T1000 (cell line): ENCODE measurements around the gene HOXA9.

Experiments used
- DNase-seq: peaks from one replicate; lab custom pipeline; 2025; ENCODE audit warnings: mixed read lengths; lab: John Stamatoyannopoulos, UW

HOXA9 gene

DNA sequence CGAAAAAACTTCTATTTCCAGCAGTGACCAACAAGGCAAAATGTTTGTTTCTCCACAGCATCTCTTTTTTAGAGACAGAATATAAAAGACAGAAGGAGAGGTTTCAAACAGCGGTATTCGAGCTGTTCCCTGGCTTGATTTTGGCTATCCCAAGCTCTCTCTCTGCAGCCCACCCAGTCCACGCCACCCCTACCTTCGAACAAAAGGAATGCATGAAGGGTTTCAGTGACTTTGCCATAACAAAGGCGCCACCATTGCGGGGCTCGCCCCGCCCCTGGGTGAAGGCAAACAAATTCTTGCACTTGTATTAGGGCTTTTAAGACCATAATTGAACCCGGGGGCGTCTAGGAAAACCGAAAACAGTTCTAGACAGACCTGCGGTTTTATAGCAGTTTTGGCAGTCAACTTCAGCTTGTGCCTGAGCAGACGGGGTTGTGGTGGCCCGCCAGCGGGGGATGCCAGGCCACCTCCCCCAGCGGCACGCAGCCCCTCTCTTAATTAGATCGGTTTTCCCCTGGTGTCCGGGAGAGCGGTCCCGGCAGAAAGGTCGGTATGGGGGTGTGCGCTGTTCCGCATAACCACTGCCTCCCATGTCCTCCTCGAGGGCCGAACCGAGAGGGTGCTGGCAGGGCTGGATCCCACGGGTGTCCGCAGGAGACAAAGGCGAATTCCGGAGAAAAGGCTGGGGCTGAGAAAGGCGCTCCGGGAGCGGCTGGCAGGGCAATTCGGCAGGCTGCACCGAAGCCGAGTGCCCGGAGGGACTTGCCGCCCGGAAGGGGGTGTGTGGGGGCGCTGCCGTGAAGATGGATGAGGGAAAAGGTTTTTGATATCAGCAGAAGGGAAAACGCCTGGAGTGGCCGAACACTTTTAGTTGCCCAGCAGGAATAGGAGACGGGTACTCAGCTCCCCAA lies 22.4 kb upstream of the HOXA9 start:
- DNase-seq, result no peak

DNA sequence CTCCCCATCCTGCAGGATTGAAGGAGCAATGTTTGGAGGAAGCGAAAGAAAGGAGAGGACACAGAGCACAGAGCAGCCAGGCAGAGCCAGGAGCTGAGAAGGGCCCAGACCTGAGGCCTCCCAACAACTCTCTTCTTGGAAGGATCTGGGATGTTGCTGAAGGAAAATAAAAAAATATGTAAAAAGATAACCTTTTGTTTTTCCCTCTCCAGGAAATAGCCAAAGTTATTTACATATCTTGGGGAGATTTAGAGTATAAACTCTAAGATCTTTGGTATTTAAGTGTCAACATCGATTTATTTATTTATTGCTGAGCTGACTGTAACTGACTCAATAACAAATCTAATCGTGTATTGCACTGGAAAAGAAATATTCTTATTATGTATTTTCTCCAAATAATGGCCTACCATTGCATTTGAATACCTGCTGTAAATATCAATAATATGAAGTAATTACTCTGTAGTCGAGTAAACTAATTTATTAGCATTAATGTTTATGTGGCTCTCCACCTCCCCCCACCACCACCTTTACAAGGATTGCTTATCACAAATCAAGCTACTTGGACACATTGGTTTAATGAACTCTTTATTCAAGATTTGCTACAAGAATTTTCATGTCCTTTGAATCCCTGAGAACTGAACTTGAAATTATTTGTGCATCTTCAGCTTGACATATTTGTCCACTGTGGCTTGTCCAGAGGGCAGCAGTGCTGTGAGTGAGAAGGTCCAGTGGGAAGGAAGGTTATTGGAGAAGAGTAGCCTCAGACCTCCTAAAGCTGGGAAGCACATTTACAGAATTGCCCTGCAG lies 21.5 kb upstream of the HOXA9 start:
- no peak for DNase-seq

DNA sequence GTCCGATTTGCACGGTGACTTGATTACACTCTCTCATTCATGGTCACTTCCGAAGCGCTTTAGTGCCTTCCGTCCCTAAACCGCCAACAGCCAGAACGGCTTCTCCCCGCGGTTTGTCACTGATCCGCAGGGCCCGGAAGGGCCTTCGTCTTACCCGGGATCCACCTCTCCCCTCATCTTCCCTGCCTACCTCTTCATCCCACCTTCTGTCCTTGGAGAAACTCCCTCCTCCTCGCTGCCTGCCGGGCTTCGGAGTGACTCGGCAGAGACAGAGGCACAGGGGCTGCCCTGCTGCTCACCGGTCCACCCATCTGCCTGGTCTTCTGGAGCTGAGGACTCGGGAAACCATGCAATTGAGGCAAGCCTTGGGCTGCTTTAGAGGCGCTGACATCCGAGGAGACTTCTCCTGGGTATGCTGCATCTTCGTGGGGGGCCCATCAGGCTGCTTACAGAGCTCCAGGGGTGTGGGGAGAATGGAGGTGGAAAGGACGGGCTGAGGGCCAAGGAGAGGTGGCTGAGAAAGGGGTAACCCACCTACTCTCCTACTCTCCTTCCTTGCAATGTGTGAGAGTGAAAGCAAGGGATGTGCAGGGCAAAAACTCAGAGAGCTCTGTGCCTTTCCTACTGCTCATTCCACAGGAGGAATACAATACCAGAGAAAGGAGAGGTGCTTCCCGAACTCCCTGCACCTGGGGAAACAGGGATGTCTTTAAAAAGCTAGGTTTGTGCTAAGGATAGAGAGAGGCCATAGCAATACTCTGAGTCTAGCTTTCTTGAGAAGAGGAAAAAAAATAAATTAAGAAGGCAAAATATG lies 20.7 kb upstream of the HOXA9 start:
- DNase-seq, result no peak

DNA sequence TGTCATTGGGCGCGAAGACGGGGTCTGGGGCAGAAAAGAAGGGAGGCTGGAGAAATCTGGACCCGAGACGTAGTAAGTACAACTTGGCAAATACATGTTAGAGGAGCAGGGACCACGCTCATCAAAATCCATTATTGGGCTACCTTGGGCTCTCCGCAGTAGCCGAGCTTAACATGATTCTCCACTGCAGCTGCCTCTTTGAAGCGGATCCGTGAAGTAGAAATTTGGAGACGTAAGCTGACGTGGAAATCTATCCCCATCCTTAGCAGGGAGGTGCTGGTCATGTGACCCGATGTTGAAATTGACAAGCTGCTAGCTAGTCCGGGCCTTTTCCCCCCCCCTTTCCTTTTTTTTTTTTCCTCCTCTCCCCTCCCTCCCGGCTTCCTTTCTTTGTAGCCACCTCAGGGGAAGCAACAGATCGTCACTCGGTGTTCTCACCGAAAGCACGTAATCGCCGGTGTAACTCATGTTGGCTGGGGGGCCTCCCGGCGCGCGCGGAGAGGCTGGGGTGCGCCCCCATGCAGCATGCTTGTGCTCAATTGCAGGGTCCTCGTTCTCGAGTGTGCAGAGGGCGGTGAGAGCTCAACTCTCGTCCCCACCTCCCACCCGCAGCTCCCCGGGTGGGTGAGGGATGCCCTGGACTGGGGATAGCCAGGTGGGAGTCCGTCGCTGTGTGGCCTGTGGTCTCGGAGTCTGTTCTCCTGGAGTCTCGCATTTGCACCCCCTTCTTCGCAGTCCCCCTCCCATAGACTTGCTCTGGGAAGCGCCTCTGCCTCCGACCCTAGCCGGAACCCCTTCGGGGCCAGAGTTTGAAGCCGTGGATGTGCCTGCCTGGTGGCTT lies 19.9 kb upstream of the HOXA9 start, which contains the start of gene HOXA11:
TSS of gene HOXA11 (minus strand) at position 220 of the 841 bp plus-strand sequence. CDS start at position 132, 88 bp downstream.
- DNase-seq, result no peak

DNA sequence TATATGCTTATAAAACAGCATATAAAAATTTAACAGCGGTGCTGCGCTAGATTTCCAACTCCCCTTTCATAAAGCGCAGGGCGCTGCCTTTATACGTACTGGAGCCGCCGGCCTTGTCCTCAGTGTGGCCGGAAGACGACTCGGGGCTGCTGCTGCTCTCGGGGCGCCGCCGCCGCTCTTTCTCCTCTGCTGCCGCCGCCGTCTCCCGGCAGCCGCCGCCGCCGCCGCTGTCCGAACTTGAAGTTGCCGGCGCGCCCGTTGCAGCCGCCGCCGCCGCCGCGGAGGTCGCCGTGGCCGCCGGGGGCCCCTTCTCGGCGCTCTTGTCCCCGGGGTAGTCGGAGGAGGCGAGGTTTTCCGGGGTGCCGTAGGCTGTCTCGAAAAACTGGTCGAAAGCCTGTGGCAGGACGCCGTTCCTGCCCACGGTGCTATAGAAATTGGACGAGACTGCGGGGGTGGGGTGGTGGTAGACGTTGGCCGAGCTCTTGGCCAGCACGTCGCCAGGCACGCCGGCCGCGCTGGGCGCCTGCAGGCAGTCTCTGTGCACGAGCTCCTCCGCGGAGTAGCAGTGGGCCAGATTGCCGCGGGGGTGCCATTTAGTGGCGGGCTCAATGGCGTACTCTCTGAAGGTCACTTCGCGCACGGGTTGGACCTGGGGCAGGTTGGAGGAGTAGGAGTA lies 19.1 kb upstream of the HOXA9 start:
- DNase-seq, result no peak

DNA sequence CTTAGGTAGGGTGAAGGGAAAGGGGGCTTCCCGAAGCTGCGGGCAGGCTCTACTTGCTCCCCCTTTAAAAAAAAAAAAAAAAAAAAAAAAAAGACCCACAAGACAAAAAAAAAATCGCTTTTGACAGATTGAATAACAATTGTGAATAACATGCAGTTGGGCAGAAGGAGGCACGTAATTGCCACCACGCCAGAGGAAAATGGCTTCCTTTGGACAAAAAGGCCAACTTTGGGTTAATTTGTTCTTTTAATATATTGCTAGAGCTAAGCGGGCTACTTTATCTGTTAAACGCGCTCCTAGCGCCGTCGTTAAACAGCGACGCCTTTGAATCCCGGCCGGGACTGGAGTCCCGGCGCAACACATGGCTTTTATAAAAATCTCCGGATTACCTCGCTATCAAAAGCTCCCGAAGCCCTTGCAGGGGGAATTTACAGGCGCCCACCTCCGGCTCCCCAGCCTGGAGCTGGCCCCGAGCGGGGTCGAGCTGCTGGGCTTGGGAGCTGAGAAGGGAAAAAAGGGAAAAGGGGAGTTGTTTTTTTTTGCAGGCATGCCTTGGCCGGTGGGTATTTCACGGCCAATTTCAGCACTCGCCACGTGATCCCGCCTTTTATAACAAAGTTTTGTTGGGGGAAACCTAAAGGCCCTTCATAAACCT lies 18.5 kb upstream of the HOXA9 start:
- DNase-seq, result no peak

DNA sequence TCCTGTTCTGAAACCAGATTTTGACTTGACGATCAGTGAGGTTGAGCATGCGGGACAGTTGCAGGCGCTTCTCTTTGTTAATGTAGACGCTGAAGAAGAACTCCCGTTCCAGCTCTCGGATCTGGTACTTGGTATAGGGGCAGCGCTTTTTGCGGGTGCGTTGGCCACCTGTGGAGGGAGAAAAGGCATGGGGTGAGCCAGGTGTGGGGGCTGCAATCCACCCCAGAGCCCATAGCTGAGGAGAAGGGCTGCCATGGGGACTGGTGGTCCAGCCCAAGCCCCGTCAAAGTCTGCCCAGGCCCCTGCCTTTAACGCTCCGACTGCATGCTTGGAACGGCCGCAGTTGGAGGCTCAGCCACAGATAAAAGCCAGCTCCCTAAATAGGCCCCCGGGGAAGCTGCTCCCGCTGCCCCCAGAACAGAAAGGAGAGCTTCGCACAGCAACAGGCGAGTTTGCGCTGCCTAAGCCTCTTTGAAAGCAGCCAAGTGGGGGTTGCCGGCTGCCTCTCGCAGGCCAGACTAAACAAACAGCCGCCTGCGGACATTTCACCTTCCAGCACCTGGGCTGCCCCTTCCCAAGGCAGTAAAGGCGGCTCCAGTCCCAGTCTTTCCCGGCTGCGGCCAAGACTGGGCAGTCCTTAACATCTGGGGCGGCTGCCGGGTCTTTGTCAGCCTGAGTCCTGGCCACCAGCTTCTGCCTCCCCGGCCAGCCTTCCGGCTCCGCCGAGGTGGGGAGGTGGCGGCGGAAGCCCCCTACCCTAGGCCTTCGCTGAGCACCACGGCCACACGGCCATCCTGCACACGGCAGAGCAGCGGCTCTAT lies 17.7 kb upstream of the HOXA9 start:
- no peak for DNase-seq

DNA sequence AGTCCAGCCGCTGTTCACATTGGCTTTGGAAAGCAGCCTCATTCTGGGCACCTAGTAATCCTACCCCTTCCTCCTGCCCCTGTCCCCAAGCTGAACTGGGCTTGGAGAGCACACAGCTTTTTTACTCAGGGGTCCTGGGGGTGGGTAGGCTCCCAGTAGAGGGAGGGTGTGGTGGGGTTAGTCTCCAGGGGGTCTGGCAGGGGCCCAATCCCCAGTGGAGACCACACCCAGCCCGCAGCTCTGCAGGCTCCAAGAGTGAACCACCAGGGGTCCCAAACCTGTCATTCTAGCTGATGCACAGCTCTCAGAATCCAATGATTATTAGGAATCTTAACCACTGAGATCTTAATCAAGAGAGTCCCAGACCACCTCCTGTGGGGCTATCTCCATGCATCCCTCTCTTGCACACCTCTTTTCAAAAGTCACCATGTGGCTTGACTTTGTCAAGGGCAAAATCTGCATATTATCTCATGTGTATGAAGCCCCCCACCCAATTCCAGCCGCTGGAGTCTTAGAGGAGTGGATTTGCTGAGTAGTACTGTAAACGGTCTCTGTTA lies 17.0 kb upstream of the HOXA9 start:
- DNase-seq, result no peak

DNA sequence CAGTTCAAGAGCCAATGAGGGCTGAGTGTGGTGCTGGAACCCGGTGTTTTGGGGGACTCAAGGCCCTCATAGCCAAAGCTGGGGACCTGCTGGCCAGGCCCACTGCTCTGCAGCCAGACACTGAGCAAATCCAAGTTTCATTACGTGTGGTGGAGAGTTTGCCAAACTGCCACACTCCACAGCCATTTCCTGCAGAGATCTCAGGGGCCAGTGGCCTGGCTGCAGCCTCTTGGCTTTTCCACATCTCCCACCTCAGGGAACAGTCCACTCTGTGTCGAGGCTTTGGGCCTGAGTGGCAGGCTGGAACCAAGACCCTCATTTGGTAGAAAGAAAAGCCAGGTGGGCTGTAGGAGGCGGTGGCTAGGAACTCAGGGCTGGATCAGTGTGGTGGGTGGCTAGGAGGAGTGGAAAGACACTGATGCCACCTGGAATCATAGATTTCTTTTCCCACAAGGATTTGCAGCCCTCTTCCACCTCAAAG lies 16.5 kb upstream of the HOXA9 start:
- DNase-seq, result no peak

DNA sequence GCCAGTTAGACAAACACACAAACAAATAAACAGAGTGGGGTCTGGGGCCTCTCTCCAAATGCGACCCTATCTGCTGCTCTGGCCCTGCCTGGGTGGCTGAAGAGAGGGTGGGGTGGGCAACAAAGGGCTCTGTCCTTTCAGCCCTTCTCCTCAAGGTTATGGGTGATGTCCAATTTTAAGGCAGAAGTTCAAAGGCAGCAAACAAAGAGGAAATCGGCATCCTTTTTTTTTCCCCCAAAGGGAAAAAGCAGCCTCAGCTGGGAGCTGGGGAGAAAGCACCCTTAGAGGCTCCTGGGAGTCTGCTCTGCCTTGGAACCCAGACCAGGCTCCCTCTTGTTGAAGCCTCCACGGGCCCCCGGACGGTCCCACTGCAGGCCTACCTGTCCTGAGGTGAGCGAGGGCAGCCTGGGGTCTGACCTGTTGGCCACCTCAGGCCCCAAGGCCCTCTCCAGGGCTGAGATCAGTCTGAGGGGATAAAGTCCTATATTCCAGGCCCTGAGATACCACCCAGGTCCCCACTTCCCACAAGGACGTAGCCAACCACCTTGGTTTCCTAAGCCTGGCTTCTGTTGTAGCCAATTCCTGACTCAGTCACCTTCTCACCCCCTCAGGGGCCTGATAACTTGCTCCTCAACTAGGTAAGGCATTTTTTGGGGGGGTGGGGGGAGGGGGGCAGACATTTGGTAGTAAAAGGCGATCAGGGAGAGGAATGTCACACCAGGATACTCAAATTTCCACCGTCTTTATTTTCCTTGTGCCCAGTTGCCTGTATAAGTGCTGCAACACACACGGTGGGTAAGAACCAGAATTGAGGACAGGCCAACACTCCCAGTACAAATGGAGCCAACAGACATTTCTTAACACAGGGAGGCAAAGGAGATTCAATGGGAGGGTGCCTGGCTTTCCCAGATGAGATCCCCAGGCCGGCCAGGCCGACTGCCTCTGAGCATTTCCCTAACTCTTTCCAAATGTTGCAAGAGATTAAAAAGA lies 15.4 kb upstream of the HOXA9 start:
- no peak for DNase-seq

DNA sequence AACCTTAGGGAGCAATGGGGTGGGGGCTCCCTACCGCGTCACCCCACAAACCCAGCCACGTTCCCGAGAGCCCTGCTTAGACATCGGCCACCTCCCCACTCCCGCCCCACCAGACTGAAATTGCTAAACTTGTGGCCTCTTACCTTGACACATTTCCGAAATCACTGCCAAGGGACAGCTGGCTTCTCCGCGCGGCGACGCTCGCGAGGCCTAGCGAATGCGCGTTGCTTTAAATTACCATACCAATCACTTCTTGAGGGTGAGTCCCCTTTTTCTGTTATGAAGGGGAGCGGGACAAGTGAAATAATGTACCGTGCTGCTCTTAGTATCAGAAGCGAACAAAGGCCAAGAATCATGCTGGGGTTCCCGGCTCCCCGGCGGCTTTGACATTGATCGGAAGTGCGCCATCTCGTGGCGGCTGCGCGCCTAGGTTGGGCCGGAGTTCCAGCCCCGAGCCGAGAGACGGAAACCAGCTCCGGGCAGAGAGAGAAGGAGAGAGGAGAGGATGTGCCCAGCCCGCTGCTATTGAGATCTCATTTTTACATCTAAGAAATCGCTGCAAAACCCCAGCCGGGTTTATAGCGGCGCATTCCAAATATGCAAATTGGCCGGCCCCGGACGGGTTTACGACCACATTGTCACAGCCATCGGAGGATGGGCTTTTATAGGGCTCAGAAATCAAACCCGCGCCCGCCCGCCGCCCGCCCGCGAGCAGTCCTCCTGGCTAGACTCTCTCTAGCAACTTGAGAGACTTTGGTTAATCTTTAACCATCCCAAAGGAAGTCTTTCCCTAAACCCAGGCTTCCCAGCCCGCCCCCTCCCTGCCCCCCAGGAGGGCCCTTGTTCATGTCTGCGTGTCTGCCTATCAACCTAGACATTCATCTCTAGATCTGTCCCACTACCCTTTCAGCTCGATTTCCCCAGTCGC lies 14.4 kb upstream of the HOXA9 start:
- DNase-seq, result no peak

DNA sequence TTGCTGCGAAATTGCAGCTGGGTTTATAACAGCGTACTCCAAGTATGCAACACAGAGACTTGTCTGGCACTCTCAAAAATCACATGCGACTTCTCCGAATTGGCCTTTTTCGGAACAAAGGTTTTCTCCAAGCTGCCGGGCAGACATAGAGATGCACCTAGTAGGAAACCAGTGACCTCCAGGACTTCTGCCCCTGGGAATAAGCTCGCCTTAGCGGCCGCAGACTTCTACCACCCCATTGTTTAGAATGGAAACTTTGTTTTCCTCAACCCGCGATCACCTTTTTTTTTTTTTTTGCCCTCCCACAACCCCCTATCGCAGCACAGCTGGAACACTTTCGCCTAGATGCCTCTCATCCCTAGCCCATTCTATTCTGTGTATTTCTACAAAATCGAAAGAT lies 13.7 kb upstream of the HOXA9 start:
- no peak for DNase-seq

DNA sequence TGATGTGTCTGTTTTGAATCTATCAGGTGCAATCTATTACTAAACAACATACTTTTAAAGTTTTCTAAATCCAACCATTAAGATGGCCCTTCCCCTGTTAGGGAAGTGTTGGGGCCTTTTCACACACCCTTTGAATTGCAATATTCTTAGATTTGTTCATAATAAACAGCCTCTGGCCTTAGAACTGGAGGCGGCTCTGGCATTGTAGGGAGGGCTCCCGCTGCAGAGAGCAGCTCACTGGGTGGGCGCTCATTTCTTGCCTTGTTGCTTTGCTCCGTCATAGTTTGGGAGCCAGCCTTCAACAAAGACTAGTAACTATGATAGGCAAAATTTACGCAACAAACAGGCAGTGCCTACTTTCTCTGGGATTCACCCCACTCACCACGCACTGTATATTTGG lies 13.0 kb upstream of the HOXA9 start:
- DNase-seq, result no peak

DNA sequence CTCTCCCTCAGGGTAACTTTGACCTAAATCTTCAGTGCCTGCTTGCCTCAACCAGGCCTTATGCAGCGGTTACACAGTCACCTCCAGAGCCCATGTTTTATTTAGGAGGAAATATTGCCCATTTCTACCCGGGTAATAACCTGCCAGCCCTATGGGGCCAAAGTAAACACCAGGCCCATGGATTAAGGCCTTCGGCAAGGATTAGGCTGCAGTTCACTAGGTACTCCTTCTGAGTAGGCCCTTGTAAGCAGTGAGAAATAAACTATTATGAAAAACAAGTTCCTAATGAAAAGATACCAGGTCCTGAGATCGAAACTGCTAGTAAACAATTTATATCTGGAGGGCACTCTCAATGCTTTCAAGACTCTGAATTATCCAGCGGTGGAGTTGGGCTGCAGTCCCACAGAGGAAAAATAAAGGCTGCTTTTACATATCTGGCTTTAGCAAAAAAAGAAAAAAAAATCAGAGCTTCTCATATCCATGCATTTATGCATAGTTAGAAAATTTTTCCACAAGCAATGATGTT lies 12.5 kb upstream of the HOXA9 start:
- DNase-seq, result no peak

DNA sequence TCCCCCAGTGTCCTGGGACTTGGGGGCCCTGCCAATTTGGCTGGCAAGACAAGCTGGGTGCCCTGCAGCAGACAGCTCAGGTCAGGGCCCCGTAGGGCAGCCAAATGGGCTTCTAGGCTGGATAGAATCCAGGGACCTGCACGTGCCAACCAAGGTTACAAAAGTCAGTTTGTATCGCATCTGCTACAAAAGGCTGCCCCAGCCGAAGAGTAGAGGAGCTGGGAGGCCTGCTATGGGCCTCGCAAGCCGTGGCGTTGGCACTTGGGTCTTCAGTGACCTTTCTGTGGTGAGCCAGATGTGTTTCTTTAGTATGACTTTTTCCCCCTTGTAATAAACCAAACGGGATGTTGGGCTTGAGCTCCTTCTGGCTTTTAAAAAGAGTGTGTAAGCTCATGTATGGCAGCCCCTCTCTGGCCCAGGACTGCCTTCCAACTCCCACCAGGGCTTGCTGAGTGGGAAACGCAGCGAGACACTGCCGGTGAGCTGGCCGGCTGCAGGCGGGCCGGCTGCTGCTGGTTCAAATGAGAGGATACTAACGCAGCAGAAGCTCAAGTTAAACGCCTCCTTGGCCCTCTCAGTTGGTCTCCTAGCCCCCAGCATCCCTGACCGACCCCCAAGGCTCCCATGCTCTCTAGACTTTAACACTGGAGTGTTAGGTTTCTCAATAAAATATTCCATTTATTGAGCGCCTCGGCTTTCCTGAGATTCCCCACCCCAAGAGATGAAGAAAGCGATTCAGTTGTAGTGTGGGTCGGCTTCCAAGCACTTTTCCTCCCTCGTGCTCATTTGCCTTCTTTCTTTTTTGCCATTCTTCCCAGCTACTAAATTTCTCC lies 11.8 kb upstream of the HOXA9 start:
- DNase-seq, result no peak
